ENCODE data around the gene MBD3L2. TPM values are rescaled to one million over a fixed set of nuclear protein-coding genes. Genes with fewer than 3 reads are reported as not detected.

Gene MBD3L2
- total and polyA plus RNA-seq, 9 of the 15 experiments (the other 6 are each of a cell fraction or from before 2014, with no cell fraction given): not detected

GRCh38 chr19:7098701-7099596 lies 49.8 kb downstream of the MBD3L2 start (continued):
- TF ChIP-seq PKNOX1 (IDR thresholded peaks at IDR 0.05): peak; percentile 82
- peak; percentile 11; the same call in 1 of the 2 replicates for TF ChIP-seq ESRRA (IDR thresholded peaks at IDR 0.05; ENCODE audit: borderline replicate concordance, low read depth)
- no peak for TF ChIP-seq NR2C2 (CRISPR knock-in tag; IDR thresholded peaks at IDR 0.05)
- TF ChIP-seq NR2C2 (tag; IDR thresholded peaks at IDR 0.05): no peak
- peak; percentile 99 for TF ChIP-seq GATAD2A (IDR thresholded peaks at IDR 0.05)
- TF ChIP-seq ZNF133 (CRISPR knock-in tag; IDR thresholded peaks at IDR 0.05): no peak
- peak; percentile 35; the same call in 1 of the 2 replicates for TF ChIP-seq GABPB1 (CRISPR knock-in tag; IDR thresholded peaks at IDR 0.05)
- TF ChIP-seq CXXC5 (CRISPR knock-in tag; IDR thresholded peaks at IDR 0.05): 0 out of 2 replicates have a peak, but pooled peaks have one; percentile 40
- TF ChIP-seq TFAP4 (CRISPR knock-in tag; IDR thresholded peaks at IDR 0.05; ENCODE audit: borderline replicate concordance): peak; percentile 56; the same call in 1 of the 2 replicates
- TF ChIP-seq MGA (IDR thresholded peaks at IDR 0.05): peak; percentile 72
- peak; percentile 81 for TF ChIP-seq EHMT2 (IDR thresholded peaks at IDR 0.05)
- peak; percentile 40 for TF ChIP-seq MEIS2 (IDR thresholded peaks at IDR 0.05; ENCODE audit: partially characterized antibody)
- TF ChIP-seq NELFE (IDR thresholded peaks at IDR 0.05; ENCODE audit: insufficient read depth, insufficient read length): no peak
